ENCODE data around the gene CCDC91.

Gene CCDC91

DNA sequence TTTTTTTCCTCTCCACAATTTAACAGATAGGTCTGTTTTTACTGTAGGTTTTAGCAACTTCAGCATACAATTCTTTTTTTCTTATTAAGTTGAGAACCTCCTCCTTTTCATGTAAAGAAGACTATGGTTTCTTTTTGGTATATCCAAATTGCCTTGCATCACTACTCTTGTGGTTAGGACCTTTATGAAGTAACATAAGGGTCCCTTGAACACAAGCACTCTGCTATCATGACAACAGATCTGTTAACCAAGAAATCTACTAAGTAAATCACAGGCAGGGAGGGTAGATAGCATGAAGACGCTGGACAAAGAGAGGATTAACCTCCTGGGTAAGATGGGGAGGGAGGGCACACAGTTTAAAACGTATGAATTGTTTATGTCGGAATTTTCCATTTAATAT, 380.6 kb downstream of the CCDC91 start:
- H3K9me3 ChIP-seq (ENCODE audit: low read length): no peaks in the 10 kb centered on the region
- no peaks in the 10 kb centered on the region for H3K27me3 ChIP-seq (ENCODE audit: control insufficient read depth in 1 of 2, insufficient read depth in 2 of 2, low read length in 2 of 2)
- no peak overlapping the region for H3K4me3 ChIP-seq (ENCODE audit: low read depth in 1 of 2, low read length in 2 of 2)
- H3K36me3 ChIP-seq (ENCODE audit: insufficient read depth, low read length): no peaks in the 10 kb centered on the region
- H3K9ac ChIP-seq (ENCODE audit: low read length): no peak overlapping the region
- no peak overlapping the region for H3K27ac ChIP-seq (ENCODE audit: low read depth, low read length)
- H3K4me1 ChIP-seq (ENCODE audit: insufficient read depth, low read length): no peaks in the 10 kb centered on the region

DNA sequence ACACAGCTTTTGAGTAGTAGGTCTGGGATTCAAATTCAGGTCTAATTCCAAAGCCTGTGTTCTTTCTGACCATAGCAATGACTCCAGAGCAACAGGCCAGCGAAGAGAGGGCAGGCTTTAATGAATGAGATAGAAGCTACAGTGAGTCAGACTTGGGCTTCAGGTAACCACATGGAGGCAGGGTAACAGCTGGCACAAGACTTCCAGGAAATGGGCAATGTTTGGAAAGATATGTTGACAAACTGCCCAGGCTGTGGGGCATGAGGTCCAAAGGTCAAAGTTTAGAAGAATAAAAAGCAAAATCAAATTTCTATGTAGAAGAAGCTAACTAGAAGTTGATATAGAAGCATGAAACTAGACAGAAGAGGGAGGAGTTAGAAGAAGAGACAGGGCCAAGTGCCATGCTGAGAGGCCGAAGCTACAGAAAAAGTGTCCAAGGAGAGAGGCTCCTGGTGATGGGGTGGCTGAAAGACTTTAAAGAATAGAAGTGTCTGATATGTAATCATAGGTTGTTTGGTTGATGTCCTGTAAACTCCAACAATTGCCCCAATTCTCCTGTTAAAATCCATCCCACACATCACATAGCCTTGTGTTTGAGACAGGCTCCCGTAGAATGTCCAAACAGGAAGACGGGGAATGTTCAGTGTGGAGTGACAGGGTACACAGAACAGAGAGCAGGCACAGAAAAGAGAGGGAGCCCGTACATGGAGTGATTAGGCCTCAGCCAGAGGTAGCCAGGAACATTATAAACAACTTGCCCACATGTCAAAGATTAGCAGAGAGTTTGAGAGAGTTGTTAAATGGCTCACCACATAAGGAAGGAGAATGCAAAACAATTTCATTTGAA, 384.7 kb downstream of the CCDC91 start:
- Histone ChIP-seq H3K9me3 (ENCODE audit: low read length) (no peaks in the 10 kb centered on the region), H3K27me3 (ENCODE audit: control insufficient read depth in 1 of 2, insufficient read depth in 2 of 2, low read length in 2 of 2) (no peaks in the 10 kb centered on the region), H3K4me1 (ENCODE audit: insufficient read depth, low read length) (peaks cover 9% of the 10 kb centered on the region), H3K27ac (ENCODE audit: low read depth, low read length) (no peak overlapping the region), H3K4me3 (ENCODE audit: low read depth in 1 of 2, low read length in 2 of 2) (no peak overlapping the region), H3K36me3 (ENCODE audit: insufficient read depth, low read length) (no peaks in the 10 kb centered on the region), H3K9ac (ENCODE audit: low read length) (no peak overlapping the region)

DNA sequence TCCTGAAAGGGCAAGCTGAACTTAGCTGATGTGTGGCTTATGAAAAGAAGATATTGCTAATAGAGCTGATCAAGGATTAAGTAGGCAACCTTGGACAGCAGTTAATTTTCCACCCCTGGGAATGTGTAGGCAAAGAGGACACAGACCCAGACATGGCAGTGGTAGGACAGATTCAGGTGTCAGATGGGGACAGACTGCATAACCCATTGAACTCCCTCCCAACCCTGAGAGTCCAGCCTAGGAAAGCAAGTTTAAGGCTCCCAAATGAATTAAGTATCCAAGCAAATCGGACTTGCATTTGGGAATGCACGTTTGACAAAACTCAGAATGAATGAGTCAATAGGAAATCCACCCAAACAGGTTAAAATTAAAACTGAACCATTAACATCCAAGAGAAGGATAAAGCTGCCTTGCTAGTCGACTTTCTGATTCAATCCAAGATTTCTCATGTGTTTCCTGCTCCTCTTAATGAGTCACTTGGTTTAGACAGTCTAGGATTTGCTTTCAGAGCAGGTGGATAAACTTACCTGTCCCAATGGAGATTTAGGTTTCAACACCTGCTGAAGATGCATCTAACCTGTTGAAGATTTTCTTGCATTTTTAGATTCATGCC, 385.4 kb downstream of the CCDC91 start:
- Histone ChIP-seq H3K36me3 (ENCODE audit: insufficient read depth, low read length) (no peaks in the 10 kb centered on the region), H3K27ac (ENCODE audit: low read depth, low read length) (no peak overlapping the region), H3K4me3 (ENCODE audit: low read depth in 1 of 2, low read length in 2 of 2) (no peak overlapping the region), H3K9ac (ENCODE audit: low read length) (no peak overlapping the region), H3K27me3 (ENCODE audit: control insufficient read depth in 1 of 2, insufficient read depth in 2 of 2, low read length in 2 of 2) (no peaks in the 10 kb centered on the region), H3K9me3 (ENCODE audit: low read length) (no peaks in the 10 kb centered on the region), H3K4me1 (ENCODE audit: insufficient read depth, low read length) (peaks cover 9% of the 10 kb centered on the region)

DNA sequence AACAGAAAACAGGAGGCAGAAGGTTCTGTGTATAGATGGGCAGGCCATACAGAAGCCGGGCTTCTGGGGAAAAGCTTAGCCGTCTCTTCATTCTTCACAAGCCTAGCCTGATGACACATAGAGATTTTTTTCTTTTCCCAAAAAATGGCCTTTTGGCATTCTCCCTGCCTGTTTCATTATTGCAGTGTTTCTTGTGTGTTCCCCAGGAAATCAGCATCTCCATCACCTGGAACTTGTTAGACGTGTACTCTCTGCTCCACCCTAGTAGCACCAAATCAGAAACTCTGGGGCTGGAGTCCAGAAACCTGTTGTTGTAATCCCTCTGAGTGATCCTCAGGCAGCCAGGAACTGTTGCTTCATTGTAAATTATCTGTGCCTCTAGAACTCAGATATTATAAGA, 388.1 kb downstream of the CCDC91 start:
- H3K4me1 ChIP-seq (ENCODE audit: insufficient read depth, low read length): peaks cover 9% of the 10 kb centered on the region
- H3K27me3 ChIP-seq (ENCODE audit: control insufficient read depth in 1 of 2, insufficient read depth in 2 of 2, low read length in 2 of 2): no peaks in the 10 kb centered on the region
- no peaks in the 10 kb centered on the region for H3K9me3 ChIP-seq (ENCODE audit: low read length)
- H3K4me3 ChIP-seq (ENCODE audit: low read depth in 1 of 2, low read length in 2 of 2): no peak overlapping the region
- no peaks in the 10 kb centered on the region for H3K36me3 ChIP-seq (ENCODE audit: insufficient read depth, low read length)
- no peak overlapping the region for H3K27ac ChIP-seq (ENCODE audit: low read depth, low read length)
- no peak overlapping the region for H3K9ac ChIP-seq (ENCODE audit: low read length)

DNA sequence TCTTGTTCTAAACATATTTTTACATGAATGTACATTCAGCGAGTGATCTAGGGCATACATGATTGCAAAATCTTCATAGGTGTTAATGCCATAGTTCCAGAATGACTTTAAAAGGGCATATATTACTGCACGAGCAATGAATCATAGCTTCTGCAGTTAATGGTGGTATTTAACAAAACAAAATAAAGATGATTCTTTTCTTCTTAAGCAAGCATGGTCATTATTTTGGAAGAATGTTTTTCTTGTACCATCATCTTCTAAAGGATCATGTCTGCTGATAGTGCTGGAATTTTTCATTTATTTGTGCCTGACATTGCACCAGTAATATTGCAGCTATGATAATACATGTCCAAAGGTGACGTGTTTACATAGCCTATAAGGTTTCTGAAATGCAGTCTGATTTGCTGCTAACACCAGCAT, 388.6 kb downstream of the CCDC91 start:
- Histone ChIP-seq H3K4me1 (ENCODE audit: insufficient read depth, low read length) (peaks cover 9% of the 10 kb centered on the region), H3K36me3 (ENCODE audit: insufficient read depth, low read length) (no peaks in the 10 kb centered on the region), H3K27me3 (ENCODE audit: control insufficient read depth in 1 of 2, insufficient read depth in 2 of 2, low read length in 2 of 2) (no peaks in the 10 kb centered on the region), H3K4me3 (ENCODE audit: low read depth in 1 of 2, low read length in 2 of 2) (no peak overlapping the region), H3K9me3 (ENCODE audit: low read length) (no peaks in the 10 kb centered on the region), H3K9ac (ENCODE audit: low read length) (no peak overlapping the region), H3K27ac (ENCODE audit: low read depth, low read length) (no peak overlapping the region)

DNA sequence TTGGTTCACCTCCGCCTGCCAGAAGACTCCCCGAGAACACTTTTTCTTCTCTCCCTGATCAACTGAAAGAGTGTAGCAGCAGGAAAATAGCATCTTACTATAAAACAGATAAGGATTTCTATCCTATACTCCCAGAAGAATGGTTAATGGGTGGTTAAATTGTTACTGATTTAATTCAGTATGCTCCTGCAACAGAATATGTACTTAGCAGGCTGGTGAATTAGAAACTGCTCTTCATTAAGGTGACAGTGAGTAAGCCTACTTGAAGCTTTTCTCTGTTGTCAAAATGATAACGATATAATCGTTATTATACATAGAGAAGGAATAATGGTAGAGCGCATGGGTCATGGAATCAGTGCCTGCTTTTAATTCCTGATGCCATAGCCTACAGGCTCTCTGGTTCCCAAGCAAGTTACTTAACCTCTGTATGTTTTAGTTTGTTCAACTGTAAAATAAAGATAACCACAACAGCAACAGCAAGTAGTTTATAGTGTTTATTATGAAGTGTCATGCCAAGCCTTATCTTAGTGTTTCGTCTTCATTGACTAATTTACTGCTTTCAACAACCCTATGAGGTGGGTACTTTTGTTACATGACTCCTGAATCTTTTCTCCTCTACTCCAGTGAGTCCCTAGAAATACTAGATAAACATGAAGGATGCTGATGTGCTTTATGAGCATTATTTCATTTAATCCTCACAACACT, 392.6 kb downstream of the CCDC91 start:
- H3K27ac ChIP-seq (ENCODE audit: low read depth, low read length): no peak overlapping the region
- no peaks in the 10 kb centered on the region for H3K9me3 ChIP-seq (ENCODE audit: low read length)
- no peak overlapping the region for H3K4me3 ChIP-seq (ENCODE audit: low read depth in 1 of 2, low read length in 2 of 2)
- no peaks in the 10 kb centered on the region for H3K27me3 ChIP-seq (ENCODE audit: control insufficient read depth in 1 of 2, insufficient read depth in 2 of 2, low read length in 2 of 2)
- no peaks in the 10 kb centered on the region for H3K36me3 ChIP-seq (ENCODE audit: insufficient read depth, low read length)
- no peak overlapping the region for H3K9ac ChIP-seq (ENCODE audit: low read length)
- H3K4me1 ChIP-seq (ENCODE audit: insufficient read depth, low read length): peaks cover 20% of the 10 kb centered on the region

DNA sequence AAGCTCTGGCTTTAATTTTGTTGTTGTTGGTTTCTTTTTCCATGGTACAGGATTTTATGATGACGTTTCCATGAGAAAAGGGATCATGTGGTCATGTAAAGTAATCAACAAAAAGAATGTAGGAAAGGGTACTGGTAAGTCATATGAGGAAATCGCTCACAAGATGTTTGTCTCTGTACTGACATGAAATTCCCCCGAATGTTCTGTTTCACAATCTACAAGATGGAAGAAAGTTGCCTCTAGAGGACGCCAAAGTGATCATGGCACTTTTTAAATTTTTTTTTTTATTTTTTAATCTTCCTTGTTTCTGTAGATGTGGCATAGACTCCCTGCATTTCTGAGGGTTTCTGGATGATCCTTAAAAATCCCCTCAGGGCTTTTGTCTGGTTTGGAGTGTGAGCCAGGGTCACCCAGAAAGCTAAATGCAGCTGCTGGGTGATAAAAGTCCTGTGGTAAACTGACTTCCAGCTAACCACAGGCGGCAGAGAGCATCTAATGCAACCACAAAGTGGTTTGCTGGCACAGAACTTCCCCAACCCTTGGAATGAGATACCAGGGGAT, 393.5 kb downstream of the CCDC91 start:
- peaks cover 15% of the 10 kb centered on the region for H3K4me1 ChIP-seq (ENCODE audit: insufficient read depth, low read length)
- no peaks in the 10 kb centered on the region for H3K36me3 ChIP-seq (ENCODE audit: insufficient read depth, low read length)
- H3K27me3 ChIP-seq (ENCODE audit: control insufficient read depth in 1 of 2, insufficient read depth in 2 of 2, low read length in 2 of 2): no peaks in the 10 kb centered on the region
- no peak overlapping the region for H3K27ac ChIP-seq (ENCODE audit: low read depth, low read length)
- no peaks in the 10 kb centered on the region for H3K9me3 ChIP-seq (ENCODE audit: low read length)
- no peak overlapping the region for H3K4me3 ChIP-seq (ENCODE audit: low read depth in 1 of 2, low read length in 2 of 2)
- H3K9ac ChIP-seq (ENCODE audit: low read length): no peak overlapping the region

DNA sequence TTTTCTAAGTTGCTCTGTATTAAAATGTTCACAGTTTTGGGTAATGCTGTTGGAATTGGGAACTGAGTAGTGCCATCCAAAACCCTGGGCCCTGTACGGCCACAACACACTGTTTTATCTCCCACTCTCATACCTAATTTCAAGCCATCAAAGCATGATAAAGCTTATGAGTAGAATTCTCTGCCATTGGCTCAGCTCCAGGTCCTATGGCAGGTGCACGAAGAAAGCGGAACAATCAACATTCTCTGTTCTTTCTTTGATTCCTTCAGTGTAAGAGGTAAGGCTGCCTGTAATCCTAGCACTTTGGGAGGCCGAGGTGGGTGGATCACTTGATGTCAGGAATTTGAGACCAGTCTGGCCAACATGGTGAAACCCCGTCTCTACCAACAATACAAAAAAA, 394.9 kb downstream of the CCDC91 start:
- Histone ChIP-seq H3K36me3 (ENCODE audit: insufficient read depth, low read length) (no peaks in the 10 kb centered on the region), H3K4me3 (ENCODE audit: low read depth in 1 of 2, low read length in 2 of 2) (no peak overlapping the region)

DNA sequence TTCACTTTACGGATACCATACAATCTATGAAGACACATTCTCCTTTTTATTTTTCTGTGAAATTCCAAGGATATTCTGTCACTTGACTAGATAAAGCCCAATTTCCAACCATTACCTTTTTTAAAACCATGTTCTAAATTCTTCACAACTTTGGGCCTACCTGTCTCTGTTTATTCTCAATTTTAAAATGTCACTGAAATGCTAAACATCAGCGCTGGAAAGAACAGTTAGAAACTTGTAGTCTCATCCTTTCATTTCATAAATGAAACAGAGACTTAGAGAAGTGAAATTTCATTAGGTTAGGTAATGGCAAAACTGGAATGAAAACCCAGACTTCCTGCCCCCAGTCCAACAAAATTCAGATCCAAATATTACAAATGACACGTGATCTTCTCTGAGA, 396.2 kb downstream of the CCDC91 start:
- H3K27ac ChIP-seq (ENCODE audit: low read depth, low read length): no peak overlapping the region
- H3K9ac ChIP-seq (ENCODE audit: low read length): no peak overlapping the region

More for the DNA sequence above, 394.9 kb downstream of the CCDC91 start:
- Histone ChIP-seq H3K27ac (ENCODE audit: low read depth, low read length) (no peak overlapping the region), H3K9me3 (ENCODE audit: low read length) (no peaks in the 10 kb centered on the region), H3K4me1 (ENCODE audit: insufficient read depth, low read length) (peaks cover 11% of the 10 kb centered on the region), H3K9ac (ENCODE audit: low read length) (no peak overlapping the region), H3K27me3 (ENCODE audit: control insufficient read depth in 1 of 2, insufficient read depth in 2 of 2, low read length in 2 of 2) (no peaks in the 10 kb centered on the region)

DNA sequence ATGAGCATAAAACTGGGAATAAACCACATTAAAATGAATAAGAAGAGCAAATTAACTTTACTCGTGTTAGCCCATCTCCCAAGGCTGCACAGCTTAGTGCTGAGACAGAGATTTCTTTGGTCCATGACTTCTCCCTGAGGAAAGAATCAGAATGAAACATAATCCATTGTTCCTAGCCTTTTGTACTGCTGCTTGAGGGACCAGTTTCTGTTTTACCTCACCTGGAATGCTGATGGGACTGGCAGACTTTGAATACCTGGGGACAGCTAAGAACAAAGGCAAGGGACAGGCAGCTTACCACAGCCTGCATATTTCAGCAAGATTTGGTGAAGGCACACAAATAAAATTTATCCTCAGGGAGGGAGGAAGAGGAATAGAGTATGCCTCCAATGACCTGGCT, 401.6 kb downstream of the CCDC91 start:
- H3K9me3 ChIP-seq (ENCODE audit: low read length): peaks cover 7% of the 10 kb centered on the region
- no peaks in the 10 kb centered on the region for H3K27me3 ChIP-seq (ENCODE audit: control insufficient read depth in 1 of 2, insufficient read depth in 2 of 2, low read length in 2 of 2)
- no peaks in the 10 kb centered on the region for H3K36me3 ChIP-seq (ENCODE audit: insufficient read depth, low read length)
- H3K4me3 ChIP-seq (ENCODE audit: low read depth in 1 of 2, low read length in 2 of 2): no peak overlapping the region
- no peak overlapping the region for H3K27ac ChIP-seq (ENCODE audit: low read depth, low read length)
- peaks cover 4% of the 10 kb centered on the region for H3K4me1 ChIP-seq (ENCODE audit: insufficient read depth, low read length)
- no peak overlapping the region for H3K9ac ChIP-seq (ENCODE audit: low read length)

More for the DNA sequence above, 396.2 kb downstream of the CCDC91 start:
- peaks cover 11% of the 10 kb centered on the region for H3K4me1 ChIP-seq (ENCODE audit: insufficient read depth, low read length)
- H3K9me3 ChIP-seq (ENCODE audit: low read length): peaks cover under 1% of the 10 kb centered on the region
- H3K36me3 ChIP-seq (ENCODE audit: insufficient read depth, low read length): no peaks in the 10 kb centered on the region
- no peaks in the 10 kb centered on the region for H3K27me3 ChIP-seq (ENCODE audit: control insufficient read depth in 1 of 2, insufficient read depth in 2 of 2, low read length in 2 of 2)
- H3K4me3 ChIP-seq (ENCODE audit: low read depth in 1 of 2, low read length in 2 of 2): no peak overlapping the region

Data from muscle layer of colon (tissue), 2 donors.